Measurements from ENCODE around the gene PRPF6.

PRPF6 gene, protein sequence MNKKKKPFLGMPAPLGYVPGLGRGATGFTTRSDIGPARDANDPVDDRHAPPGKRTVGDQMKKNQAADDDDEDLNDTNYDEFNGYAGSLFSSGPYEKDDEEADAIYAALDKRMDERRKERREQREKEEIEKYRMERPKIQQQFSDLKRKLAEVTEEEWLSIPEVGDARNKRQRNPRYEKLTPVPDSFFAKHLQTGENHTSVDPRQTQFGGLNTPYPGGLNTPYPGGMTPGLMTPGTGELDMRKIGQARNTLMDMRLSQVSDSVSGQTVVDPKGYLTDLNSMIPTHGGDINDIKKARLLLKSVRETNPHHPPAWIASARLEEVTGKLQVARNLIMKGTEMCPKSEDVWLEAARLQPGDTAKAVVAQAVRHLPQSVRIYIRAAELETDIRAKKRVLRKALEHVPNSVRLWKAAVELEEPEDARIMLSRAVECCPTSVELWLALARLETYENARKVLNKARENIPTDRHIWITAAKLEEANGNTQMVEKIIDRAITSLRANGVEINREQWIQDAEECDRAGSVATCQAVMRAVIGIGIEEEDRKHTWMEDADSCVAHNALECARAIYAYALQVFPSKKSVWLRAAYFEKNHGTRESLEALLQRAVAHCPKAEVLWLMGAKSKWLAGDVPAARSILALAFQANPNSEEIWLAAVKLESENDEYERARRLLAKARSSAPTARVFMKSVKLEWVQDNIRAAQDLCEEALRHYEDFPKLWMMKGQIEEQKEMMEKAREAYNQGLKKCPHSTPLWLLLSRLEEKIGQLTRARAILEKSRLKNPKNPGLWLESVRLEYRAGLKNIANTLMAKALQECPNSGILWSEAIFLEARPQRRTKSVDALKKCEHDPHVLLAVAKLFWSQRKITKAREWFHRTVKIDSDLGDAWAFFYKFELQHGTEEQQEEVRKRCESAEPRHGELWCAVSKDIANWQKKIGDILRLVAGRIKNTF

DNA sequence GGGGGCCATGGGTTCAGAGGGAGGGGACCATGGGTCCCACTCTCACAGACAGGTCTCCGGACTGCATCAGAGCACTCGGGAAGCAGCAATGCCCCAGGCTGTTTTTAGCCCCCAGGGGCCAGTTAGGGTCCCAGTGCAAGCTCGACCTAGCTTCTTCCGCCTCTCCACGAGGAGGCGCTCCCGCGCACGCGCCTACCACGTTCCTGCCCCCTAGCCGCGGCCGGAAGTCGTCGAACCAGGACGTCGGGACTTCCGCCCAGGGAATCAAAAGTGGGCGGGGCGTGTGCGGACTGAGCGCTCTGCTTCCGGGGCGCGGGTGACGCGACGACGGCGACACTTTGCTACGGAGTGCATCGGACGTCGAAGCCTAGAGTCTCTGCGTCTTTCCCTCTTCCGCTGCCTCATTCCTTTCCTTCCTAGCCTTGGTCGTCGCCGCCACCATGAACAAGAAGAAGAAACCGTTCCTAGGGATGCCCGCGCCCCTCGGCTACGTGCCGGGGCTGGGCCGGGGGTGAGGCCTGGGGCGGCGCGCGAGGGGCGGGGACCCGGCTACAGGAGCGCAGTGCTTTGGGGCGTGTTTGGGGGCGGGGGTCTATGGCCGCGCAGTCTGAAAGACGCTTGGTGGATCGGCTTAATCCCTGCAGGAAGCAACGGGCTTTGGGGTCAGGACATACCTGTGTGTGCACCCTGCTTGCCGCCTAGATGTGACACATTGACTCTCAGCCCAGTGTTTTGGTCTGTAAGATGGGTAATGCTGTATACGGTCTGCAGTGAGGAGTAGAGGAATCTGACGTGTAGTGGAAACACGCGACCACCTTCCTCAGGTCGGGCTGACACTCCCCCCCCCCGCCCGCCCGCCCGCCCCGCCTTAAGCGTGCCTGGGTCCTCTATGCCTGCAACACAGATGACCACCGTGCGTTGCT lies at the start of gene PRPF6:
Gene PRPF6, plus strand, starts transcription at position 327 of the 923 bp plus-strand sequence. Its CDS starts 114 bp downstream, at position 441.
- peak; percentile 99 for DNase-seq (ENCODE audit: low read depth)

DNA sequence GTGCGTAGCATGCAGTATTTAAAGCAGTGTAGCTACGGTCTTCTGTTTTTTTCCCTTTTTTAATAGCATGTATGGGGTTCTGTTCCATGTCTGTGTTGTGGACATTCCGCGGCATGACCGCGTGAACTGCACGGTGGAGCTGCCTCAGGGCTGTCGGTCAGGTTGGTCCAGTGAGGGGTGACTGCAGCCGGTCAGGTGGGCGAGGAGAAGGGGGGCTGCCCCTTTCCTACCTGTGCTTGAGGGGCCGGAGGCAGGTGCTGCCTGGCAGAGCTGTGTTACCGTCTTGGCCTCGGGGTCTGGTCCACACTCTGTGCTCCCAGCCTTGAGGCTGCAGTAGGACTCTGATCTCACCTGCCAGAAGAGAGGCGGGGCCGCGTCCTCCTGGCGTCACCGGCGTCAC lies 49.2 kb upstream of the PRPF6 start:
- DNase-seq (ENCODE audit: low read depth): no peak

DNA sequence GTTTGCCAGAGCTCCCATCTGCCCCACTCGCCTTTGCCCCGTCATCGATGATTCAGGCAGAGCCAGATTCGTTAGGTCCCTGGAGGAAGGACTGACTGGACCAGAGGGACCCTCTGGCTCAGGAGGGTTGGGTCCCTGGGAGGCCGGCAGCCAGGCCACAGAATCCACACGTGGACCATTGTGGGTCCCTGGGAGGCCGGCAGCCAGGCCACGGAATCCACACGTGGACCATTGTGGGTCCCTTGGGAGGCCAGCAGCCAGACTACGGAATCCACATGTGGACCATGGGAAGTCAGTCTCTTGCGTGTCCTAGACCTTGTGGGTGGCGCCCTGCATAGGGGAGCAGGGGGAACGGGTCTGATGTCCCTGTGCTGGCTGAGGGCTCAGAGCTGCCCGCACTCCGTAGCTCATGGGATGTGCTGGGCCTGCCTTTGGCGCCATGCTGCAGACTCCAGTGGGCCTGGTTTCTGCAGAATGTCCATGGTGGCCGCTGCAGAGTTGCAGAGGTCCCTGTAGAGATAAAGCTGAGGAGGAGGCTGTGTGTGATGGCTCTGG lies 48.2 kb upstream of the PRPF6 start:
- no peak for DNase-seq (ENCODE audit: low read depth)

DNA sequence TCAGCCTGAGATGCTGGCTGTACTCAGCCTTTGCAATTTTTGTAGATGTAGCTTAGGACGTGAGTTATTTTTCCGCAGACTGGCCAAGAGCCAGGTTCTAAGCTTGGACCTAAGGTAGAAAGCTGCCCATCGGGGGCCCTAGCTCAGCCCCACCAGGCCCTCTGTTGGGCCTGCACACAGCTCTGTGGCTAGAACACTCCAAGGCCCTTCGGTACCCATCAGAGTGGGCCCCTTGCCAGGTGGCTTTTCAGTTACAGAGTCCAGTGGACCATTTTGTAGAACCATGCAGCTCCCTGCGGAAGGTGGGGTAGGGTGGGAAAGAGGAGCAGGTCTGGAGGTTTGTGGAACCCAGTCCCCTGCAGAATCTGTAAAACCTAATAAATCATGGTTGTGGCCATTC lies 47.3 kb upstream of the PRPF6 start:
- no peak for DNase-seq (ENCODE audit: low read depth)

DNA sequence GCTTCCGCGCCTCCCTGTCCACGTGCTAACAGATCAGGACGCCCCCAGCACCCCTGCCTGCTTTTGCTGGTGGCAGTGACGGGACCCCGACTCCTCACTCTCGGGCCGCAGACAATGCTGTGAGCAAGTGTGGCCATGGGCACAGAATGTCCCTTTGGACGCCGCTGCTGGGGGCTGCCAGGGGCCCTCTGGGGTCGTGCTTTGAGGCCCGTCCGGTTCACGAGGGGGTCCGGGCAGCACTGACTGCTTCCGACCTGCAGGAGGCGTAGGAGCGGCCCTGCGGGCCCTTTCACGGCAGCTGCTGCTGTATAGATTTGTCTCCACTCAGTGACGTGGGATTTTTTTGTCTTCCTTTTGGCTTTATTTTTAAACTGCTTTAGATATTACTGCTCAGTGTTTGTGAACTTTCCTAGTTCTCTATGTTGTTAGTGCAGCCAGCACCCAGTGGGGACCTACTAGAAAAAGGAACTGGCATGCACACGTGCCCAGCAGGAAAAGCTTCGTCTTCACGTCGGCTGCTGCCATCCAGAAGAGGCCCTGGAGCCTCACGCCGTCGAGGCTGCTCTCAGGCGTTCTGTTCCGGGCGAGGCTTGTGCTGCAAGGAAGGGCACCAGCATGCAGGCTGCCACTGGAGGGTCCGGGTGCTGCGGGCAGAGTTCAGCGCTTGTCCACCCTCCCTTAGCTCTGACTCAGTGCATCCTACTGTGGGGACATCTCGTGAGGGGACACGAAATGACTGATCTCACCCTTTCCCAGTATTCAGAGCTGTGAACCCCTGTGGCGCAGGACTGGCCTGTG lies 46.5 kb upstream of the PRPF6 start:
- no peak for DNase-seq (ENCODE audit: low read depth)

DNA sequence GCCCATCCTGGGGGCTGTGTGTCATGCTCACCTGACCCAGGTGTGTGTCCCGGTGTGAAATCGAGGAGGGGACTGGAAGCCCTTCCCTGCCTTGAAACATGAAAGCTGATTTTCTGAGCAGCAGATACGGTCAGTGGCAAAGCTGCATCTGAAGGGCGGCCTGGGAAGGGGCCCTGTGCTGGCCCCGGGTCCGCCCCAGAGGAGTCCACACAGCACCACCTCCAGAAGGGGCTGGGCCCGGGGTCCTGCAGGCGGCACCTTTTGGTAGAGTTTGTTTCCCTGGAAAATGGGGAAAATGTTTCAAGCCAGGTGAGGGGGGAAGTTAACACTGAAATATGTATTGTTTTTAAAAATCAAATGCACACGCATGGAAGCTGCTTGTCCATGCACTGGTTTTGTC lies 45.5 kb upstream of the PRPF6 start:
- no peak for DNase-seq (ENCODE audit: low read depth)

DNA sequence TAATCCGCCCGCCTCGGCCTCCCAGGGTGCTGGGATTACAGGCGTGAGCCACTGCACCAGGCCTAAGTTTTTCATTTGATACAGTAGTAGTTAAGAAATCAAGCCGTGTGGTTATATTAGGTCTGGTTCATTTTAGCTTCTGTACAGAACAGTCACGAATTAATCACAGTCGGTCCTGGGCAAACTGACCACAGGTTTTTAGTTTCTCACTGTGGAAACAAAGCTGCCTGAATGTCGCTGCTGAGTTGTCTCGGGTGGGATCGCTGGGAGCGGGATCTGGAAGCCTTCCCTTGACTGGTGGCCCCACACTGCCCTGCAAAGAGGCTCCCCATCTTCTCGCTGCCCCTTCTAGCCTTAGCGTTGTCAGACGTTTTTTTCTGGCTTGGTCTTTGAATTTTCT lies 43.3 kb upstream of the PRPF6 start:
- DNase-seq (ENCODE audit: low read depth): no peak

DNA sequence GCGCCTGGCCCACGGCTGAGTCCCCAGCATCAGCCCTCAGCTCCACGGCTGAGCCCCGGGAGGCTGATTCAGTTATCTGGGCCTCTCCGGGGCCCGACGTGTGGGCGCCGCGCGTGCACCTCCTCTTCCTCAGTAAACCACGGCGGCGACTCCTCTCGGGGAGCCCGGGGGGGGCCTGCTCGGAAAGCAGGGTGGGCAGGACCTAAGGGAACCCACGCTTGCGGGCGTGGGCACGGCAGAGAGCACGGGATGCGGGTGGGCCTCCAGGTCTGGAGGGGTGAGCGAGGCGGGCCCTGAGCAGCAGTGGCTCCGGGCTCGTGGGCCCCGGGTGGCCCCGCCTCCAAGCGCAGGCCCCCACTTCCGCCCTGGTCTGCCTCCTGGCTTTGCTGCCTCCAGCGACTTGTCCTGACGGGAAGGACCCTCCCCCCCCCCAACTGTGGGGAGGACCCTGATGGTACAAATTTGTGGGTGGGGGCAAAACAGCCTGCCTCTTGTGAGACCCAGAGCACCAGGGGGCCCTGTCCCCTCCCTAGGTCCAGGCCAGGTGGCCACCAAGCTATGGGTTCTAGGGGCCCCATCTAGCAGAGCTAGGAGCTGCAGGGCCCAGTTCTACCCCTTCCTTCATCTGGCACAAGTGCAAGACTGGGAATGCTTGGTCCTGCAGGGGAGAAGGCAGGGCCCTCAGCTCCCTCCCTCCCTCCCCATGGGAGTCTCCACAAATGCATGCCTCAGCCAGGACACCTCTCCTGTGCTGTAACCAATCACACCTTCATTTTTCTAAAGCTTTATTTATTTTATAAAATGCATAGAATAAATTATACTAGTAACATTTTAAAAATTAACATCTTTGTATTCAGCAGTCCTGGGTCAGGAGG lies 41.6 kb upstream of the PRPF6 start:
- no peak for DNase-seq (ENCODE audit: low read depth)

DNA sequence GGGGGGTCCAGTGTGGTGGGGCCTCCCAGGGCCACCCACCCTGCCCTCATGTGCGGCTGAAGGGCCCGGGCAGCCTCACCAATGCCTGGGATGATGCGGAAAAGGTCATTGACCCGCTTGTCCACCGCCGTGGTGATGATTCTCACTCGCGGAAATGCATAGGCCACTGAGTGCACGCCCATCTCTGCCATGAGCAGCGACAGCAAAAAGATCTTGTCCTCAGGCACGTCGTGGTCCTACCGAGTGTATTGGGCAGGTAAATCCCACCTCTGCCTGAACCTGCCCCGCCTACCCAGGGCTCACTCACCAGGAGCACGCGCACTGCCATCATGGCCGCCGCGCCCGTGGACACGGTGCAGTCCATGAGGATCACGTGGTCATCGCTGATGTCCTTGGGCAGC lies 40.9 kb upstream of the PRPF6 start:
- DNase-seq (ENCODE audit: low read depth): no peak

DNA sequence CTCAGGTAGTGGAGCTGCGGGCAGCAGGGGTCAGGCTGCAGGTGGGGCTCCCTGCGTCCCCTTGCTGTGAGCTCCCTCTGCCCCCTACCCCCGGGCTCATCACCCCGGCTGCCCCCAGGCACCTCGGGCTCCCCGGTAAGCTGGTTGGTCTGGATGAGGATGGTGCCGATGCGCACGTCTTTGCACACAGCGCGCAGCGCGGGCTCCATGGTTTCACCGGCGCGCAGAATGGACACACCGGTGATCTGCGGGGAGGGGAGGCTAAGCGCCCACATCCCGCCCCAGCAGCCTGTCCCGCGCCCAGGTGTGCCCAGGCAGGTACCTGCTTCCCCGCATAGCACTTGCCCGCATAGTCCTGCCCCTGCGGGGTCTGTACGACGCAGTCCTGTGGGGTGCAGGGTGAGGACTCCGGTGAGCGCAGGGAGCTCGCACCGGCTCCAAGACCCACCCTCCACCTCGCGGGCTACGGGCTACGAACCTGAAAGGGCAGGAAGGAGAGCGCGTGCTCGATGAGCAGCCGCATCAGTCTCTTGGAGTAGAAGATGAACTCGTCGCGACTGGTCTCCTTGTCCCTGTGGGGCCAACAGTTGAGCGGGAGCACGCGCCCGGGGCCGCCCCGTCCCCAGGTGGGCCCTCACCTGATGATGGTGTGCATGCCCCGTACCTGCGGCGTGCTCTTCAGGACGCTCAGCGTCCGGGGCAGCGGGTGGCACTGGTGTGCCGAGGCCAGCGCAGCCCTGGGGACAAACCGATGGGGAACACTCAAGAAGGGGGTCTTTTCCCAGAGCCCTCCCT lies 40.3 kb upstream of the PRPF6 start:
- no peak for DNase-seq (ENCODE audit: low read depth)

DNA sequence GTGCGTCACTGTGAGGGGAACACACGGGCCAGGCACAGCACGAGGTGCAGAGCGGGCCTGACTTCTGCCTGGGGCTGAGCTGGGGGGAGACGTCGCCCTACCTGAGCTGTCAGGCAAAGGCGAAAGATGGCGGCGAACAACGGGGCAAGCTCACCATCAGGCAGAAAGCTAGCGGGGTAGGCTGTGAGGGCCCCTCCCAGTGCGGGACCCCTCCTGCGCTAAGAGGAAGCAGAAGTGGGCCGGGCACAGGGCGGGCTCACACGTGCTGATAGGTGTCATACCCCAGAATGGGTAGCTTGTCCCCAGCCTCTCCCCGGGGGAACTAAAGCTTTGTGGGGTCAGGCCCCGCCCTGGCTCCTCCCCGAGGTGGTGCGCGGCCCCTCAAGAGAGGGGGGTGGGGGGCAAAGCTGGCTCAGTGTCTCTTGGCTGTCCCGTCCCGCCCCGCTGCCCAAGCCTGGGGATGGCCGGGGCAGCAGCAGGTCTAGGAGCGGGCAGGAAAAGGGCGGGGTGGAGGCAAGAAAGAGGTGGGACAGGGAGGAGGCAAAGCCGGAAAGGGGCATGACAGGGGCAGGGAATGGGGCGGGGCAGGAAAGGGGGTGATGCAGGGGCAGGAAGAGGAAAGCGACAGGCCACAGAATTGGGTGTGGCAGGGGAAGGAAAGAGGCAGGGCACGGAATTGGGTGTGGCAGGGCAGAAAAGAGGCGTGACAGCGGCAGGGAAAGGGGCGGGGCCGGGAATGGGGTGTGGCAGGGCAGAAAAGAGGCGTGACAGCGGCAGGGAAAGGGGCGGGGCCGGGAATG lies 39.5 kb upstream of the PRPF6 start:
- no peak for DNase-seq (ENCODE audit: low read depth)

DNA sequence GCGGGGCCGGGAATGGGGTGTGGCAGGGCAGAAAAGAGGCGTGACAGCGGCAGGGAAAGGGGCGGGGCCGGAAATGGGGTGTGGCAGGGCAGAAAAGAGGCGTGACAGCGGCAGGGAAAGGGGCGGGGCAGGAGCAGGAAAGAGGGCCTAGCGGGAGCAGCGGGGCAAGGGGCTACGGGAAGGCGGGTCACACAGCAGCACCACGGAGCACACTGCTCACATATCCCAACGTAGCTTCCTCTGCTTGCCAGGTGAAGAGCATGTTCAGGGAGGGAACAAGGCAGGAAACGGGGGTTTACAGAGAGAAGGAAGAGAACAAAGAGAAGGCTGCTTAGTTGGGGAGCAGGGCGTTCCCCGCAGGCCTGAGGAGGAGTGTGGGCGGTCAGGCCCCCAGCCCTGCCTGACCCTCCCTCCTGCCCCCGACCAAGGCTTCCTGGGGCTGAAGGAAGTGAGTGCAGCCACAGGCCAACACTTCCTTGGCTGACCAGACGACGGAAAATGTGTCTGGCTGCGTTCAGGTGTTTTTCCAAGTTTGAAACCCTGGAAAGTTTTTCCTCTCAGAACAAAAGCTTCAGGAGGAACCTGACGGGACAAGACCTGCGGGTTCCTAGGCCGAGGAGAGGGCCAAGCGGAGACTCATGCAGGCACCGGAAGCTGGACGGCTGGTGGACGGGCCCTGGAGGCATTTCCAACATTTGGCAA lies 38.5 kb upstream of the PRPF6 start:
- DNase-seq (ENCODE audit: low read depth): peak; percentile 55

DNA sequence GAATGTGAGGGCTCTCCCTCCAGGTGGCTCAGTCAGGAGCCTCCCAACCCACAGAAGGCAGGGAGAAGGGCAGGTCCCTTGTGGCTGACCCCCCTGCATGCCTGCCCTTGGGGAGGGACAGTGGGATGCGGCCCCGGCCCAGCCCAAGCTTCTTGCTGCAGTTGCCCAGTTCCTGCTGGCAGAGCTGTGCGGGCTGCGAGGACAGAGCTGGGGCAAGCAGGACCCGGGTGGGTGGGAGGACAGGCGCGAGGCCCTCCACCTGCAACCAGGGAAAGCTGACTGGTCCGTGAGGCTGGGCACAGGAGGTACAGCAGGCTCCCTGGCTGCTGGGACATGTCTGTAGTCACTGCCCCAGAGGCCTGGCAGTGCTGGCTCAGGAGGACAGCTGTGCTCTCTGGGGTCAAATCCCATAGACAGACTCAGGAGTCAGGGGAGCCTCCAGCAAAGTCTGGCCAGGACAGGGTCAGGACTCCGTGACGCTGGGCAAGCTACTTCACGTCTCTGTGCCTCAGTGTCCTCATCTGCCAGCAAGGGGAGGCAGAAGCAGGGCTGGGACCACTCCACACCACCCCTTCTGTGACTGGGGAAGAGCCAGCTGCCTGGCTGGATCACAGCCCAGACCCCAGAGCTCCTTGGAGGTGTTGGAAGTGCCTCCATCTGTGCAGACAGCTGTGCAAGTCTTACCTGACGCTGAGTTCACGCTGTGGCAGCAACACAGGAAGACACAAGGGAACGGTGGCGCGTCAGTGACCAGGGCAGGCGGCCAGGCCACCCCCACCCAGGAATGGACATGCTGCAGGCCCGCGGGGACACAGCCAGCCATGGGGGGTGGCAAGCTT lies 37.7 kb upstream of the PRPF6 start:
- DNase-seq (ENCODE audit: low read depth): no peak

DNA sequence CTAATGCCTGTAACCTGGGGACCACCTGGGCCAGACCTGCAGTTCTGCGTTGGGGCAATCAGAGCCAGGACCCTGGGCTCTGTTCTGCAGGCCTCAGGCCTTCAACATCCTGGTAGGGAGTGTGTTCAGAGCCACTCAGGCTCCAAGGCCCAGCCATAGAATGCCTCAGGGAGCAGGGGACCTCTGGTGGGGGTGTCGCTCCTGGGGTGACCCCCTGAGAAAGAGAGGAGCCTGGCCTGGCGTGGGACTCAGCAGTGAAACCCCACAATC lies 37.2 kb upstream of the PRPF6 start:
- DNase-seq (ENCODE audit: low read depth): no peak

DNA sequence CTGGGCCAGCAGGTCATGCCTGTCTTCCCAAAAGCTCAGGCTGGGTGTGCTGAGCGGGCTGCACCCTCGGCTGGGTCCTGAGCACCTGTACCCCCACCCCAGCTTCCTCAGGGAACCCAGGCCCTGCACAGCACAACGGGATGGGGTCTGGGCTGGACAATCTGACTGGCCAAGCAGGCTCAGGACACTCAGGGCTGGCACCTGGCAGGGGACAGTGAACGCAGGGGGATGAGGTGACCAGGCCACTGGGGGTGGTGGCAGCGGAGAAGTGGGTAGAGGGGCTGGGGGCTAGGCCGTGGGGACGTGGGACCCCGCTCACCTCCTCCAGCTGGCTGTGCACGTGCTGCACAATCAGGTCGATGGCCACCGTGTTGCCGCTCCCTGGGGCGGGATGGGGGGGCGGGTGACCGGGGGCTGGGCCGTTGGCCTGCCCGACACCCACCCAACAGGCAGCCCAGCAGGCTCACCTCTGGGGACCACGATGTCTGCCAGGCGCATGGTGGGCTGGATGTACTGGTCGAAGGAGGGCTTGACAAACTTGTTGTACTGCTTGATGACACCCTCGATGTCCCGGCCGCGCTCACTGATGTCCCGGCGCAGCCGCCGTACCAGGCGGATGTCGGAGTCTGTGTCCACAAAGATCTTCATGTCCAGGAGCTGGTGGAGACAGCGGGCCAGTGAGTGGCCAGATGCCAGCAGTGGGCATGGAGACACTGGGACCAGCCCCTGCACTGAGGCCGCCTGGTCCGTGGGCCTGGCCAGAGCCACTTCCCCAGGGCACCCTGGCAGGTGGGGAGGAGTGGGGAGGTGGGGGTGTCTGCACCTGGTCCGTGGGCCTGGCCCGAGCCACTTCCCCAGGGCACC lies 36.6 kb upstream of the PRPF6 start:
- DNase-seq (ENCODE audit: low read depth): no peak

Measured in ELR (cell line).